KBM-7 (cell line): ENCODE measurements around the gene PDE11A.

ENCODE experiments used
- DNase-seq: peaks from one replicate; pipeline ENCODE4 v3.0.0-alpha.2; 2015
- in situ Hi-C: fragments of 300-500 bp; cut with MboI; formaldehyde crosslinking; loops from 2 replicates; pipeline ENCODE4 v1.14.3; 2020; ENCODE audit warnings: low sequenced_read_pairs, low pct_unique_long_range_greater_than_20kb, mixed read lengths

Gene PDE11A

DNA sequence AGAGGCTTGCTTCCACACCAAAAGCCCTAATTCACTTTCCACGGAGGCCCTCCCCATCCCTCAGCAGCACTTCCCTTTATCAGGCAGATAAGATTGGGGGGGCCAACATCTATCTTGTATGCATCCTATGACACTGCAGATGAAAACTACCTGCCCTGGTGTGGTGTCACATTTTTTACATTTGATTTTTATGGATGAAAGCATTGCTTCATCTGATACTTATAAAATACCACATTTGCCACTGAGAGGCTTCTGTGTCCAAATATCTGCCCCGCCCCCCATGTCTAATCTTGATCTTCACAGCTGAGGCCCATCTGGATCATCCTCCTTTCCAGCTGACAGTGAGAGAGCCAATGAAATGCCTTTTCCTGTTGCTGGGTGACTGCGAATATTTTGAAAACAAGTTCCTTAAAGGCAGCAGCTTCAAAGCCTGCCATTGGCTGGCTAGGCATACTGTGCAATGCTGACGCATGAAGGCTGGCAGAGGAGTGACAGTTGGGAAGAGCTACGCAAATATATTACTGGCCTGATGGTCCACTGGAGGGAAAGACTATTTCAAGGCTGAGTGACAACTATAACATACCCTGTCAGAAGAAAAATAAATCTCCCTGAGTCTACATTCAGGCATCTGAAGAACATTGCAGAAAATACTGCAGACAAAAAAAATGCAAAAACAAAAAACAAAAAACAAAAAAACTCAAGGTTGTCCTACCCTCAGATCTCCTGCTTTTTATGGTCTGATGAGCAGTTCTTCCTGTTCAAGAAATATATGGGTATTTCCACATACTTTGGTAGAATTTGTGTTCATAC is 318.7 kb downstream of the PDE11A start:
- peak; percentile 69 for DNase-seq
- in situ Hi-C loops: no loop called here

DNA sequence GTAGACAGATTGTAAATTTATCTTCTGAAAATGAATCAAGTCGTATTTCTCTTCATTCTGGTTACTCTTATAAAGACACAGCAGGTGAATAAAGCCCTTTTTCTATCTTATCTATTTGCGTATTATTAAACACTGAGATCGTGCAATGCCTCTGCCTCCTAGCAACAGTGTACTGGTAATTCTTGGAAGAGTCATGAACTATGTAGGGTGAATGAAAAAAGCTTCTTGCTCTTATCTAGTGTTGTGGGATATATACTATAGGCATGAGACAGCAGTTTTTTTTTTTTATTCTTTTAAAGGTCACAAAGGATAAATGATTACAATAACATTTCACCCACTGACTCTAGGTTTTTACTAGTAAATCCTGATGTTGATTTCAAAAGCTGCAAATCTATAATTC is 324.2 kb downstream of the PDE11A start:
- in situ Hi-C loops: loop anchor here (25.0 kb wide), 2 partner anchors 411 to 586 kb away; no protein-coding TSS in a partner anchor

DNA sequence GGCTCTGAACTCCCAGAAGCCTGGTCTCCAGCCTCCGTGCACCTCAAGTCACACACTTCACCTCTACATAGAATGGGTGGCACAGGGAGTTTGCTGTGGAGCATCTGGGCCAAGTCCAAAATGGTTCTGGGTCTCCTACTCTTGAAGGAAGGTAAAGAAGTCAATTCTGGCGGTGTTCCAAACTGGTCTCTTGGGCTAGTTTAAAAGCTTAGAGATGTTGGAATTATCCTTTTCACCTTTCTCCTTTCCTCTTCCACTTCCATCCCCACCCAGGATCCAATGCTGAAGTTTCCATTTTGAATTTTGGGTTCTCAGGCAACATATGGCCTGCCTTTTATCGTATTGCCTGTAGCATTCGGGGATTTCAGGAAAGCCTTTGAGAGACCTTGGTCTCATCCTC is 325.2 kb downstream of the PDE11A start:
- DNase-seq: no peak
- in situ Hi-C loops: loop anchor here (25.0 kb wide), 2 partner anchors 410 to 585 kb away; no protein-coding TSS in a partner anchor

More for the DNA sequence above, 324.2 kb downstream of the PDE11A start:
- no peak for DNase-seq

DNA sequence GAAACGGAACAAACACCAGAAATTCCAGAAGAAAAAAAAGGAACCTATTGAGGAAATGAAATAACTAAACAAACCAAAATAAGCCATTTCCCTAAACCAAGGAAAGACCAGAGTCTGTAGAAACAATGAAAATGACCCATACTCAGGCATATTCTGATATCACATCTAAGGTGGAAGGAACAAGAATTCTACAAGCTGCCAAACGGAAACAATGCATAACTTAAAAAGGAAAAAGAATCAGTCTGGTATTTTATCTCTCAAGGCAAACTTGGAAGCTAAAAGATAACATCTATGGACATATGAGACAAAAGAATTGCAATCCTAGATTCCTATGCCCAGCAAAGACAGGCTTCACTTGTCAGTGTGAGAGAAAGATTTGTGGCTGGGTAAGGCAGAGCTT is 326.2 kb downstream of the PDE11A start:
- in situ Hi-C loops: loop anchor here (25.0 kb wide), 2 partner anchors 409 to 584 kb away; no protein-coding TSS in a partner anchor
- DNase-seq: no peak

DNA sequence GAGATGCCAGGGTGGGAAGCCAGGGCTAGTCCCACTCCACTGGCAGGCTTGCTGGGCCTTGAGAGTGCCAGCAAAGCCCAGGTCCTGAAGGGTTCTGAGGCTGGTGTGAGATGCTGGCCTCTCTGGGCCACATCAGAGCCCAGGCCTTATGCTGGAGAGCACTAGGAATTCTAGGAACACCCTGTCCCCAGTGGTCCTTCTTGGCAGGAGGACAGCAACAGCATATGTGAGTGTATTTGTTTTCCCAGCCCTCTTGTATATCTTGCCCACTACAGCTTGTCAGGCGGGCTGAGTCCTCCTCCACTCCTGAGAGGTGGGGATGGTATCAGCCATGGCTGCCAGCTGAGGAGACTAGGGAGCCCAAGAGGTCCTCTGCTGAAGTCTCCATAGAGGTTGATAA is 327.0 kb downstream of the PDE11A start:
- no peak for DNase-seq
- in situ Hi-C loops: loop anchor here (25.0 kb wide), 2 partner anchors 408 to 583 kb away; no protein-coding TSS in a partner anchor

DNA sequence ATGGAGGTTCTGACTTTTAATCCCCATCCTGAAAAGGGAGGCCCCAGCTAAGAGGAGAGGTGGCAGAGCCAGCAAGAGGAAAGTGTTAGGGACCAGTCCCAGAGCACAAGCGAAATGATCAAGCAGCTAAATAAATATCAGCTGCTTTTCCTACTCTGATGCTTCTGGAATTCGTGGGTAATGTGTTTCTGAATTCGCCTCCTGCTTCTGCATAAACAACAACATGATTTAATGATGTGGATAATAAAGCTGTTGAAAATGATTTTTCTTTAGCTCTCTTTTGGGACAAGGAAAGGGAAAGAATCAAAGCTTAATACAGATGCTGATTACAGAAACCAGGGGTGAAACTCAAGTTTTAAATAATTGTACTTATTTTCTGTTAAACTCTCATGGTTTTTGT is 329.7 kb downstream of the PDE11A start:
- in situ Hi-C loops: loop anchor here (25.0 kb wide), 2 partner anchors 406 to 581 kb away; no protein-coding TSS in a partner anchor
- no peak for DNase-seq

DNA sequence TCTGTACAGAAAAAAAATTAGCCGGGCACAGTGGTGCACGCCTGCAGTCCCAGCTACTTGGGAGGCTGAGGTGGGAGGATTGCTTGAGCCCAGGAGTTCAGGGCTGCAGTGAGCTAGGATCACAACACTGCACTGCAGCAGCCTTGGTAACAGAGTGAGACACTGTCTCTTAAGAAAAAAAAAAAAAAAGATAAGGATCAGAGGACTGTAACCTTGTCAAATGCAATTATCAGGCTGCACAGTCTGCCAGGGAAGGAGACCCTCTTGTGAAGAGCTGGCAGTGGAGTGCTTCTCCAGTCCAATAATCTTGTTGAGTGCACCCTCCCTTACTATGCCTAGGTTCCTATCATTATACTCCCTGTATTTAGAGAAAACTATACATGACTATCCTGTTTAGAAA is 330.7 kb downstream of the PDE11A start:
- DNase-seq: no peak
- in situ Hi-C loops: loop anchor here (25.0 kb wide), 2 partner anchors 405 to 580 kb away; no protein-coding TSS in a partner anchor

DNA sequence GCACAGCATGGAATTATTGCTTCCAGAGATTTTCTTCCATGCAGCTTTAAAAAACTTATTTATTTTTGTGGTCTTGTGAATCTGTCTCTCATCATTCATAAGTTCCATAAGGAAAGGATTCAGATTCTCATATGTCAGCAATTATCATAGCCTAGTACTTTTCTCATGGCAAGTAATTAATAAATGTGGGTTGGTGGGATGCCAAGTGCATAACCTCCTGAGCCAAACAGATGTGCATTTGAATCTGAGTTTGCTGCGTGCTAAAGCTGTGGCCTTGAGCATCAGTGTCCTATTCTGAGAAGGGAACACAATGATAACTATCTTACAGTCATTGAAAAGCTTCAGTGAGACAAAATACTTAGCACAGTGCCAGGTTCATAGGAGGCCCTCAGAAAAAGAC is 331.9 kb downstream of the PDE11A start:
- in situ Hi-C loops: loop anchor here (25.0 kb wide), 2 partner anchors 403 to 578 kb away; no protein-coding TSS in a partner anchor
- DNase-seq: no peak

DNA sequence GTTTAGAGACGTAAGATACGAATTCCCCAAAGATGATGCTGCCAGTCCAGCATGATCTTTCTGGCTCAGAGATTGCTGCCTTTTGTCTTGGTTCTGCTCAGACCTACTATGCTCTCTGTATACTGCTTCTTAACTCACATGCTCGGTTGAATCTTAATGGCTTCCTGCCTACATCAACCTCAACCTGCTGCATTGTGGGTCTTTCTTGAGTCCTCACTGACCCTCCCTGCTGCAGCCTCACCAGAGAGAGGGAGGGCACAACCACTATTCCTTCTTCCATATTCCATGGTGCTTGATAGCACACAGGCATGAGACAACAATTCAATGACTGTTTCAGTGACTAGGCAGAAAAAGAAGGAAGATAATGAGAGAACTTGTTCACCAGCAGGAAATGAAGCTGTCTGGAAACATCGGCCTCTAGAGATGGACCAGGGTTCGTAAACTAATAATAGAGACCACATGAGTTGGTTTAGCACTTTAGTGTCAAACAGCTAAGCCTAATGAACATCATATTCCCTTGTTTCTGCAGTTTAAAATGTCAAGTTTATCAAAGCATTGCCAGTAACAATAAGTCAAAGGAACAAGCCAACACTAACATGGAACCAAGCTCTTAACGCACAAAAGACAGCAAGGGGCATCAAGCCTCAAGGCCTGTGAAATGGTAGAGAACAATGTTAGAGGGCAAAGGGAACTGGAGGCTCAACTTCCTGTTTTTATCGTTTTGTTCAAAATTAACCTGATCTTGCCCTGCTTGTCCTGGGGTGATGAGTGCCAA is 333.9 kb downstream of the PDE11A start:
- in situ Hi-C loops: loop anchor here (25.0 kb wide), 2 partner anchors 401 to 576 kb away; no protein-coding TSS in a partner anchor
- DNase-seq: peak; percentile 35

DNA sequence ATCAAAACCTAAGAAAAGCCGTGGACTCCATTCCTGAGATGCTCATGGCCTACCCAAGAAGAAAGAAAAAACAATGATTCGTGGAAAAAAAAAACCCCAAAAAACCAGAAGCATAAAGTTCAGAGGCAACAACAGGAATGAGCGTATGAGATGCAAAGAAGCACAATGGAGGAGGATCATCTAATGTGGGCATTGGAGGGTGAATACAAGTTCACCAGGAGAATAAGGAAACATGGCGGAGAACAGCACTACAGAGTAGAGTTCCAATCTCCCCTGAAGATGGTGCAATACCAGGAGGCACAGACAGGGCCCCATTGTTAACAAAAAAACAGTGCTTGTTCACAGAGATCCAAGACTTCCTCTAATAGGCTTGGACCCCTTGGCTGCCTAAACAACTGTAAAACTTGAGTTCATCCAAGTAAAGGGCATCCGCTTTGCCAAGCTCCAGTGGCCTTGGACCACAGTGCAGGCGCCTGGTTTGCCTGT is 337.2 kb downstream of the PDE11A start:
- no peak for DNase-seq
- in situ Hi-C loops: loop anchor here (25.0 kb wide), 2 partner anchors 398 to 573 kb away; no protein-coding TSS in a partner anchor

DNA sequence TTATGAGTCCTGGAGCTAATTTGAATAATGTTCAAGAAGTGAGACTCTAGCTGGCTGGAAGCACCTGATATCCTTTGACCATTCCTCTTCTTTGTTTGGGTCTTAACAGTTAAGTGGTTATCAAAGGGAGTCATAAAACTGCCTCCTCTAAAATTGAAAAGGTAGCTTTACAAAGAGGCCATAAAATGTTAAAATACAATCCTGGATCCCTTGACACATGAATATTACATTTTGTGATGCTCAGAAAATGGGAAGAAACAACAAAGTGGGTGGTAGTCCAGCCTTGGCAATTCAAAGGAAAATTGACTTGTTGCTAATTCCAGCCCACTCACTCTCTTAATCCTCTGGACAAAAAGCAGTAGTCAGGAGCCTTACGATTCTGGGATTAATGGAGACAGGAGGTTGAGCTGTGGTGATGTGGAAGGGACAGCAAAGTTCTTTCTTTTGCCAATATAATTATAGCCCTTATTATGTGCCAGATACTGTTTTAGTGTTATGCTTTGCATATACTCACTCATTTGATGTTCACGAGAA is 339.2 kb downstream of the PDE11A start:
- in situ Hi-C loops: loop anchor here (25.0 kb wide), 2 partner anchors 396 to 571 kb away; no protein-coding TSS in a partner anchor
- no peak for DNase-seq

DNA sequence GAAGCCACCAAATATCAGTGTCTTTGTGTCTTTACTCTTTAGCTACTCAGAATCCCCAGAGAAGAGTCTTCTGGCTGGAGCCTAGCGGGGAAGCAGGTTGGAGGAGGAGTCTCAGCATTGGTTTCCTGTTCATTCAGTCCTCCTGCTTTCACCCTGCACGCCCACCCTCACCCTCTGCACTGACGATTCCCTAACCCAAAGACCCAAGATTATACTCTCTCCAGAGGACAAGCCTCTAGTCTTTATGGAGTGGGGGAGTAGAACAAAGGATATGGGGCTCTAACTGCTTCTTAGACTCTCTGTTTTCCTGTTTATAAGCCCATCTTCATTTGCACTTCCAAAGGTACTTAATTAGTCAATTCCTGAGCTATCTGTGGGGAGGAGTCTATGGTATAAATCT is 341.2 kb downstream of the PDE11A start:
- no peak for DNase-seq
- in situ Hi-C loops: loop anchor here (25.0 kb wide), 2 partner anchors 394 to 569 kb away; no protein-coding TSS in a partner anchor

DNA sequence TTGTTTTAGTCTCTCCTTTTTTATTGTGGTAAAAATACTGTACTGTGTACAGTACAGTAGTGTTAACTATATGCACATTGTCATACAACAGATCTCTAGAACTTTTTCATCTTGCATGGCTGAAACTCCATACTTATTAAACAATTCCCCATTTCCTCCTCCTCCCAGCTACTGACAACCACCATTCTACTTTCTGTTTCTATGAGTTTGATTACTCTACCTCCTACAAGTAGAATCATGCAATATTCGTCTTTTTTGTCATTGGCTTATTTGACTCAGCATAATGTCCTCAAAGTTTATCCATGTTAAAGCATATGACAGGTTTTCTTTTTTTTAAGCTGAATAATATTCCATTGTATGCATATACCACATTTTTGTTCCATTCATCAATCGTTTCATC is 341.8 kb downstream of the PDE11A start:
- DNase-seq: no peak
- in situ Hi-C loops: loop anchor here (25.0 kb wide), 2 partner anchors 393 to 568 kb away; no protein-coding TSS in a partner anchor

DNA sequence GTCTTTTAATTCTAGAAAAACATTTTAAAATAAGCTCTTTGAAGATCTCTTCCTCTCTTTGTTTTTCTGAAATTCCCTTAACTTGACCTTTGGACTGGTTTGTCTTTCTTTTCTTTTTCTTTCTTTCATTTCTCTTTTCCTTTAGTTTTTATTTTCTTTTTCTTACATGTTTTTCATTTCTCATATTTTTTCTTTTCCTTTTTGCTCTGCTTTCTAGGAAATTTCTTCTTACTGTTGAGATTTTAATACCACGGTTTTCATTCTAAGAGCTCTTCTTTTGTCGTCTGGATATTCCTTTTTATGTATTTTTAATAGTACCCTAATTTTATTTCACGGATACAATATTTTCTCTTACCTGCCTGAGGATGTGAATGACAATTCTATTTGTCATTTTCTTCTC is 342.2 kb downstream of the PDE11A start:
- DNase-seq: no peak
- in situ Hi-C loops: loop anchor here (25.0 kb wide), 2 partner anchors 393 to 568 kb away; no protein-coding TSS in a partner anchor

DNA sequence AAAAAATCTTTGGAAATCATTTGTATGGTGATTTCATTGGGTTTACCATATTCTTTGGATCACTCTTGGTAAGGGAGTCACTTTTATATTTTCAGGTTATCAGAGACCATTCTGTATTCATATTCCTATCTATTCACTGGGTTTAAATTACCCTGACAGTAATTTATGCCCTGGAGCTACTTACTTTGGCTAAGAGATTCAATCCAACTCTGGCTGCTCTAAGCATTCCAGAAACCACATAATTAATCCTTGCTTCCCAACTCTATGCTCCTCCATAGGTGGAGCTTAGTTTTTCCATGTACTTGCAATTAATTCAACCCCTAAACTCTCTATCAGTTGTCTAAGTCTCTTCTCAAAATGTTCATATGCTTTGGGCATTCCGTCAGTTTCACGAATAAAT is 343.7 kb downstream of the PDE11A start:
- no peak for DNase-seq
- in situ Hi-C loops: loop anchor here (25.0 kb wide), 2 partner anchors 392 to 567 kb away; no protein-coding TSS in a partner anchor

DNA sequence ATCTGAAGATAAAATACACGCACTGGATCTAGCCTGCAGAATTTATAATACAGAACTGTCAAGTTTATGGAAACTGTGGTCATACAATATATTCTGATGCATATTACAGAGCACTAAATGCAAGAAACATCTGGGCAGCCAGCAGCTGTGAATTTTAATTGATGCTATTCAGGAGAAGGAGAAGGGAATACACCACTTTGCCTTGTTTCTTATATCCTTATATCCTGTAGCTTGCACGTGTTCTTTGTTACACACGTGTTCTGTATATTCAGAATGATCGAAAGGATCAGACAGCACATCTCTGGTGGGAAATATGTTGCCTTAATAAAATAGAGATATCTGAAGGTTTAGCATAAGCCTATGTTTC is 344.2 kb downstream of the PDE11A start:
- in situ Hi-C loops: loop anchor here (25.0 kb wide), 2 partner anchors 391 to 566 kb away; no protein-coding TSS in a partner anchor
- no peak for DNase-seq

DNA sequence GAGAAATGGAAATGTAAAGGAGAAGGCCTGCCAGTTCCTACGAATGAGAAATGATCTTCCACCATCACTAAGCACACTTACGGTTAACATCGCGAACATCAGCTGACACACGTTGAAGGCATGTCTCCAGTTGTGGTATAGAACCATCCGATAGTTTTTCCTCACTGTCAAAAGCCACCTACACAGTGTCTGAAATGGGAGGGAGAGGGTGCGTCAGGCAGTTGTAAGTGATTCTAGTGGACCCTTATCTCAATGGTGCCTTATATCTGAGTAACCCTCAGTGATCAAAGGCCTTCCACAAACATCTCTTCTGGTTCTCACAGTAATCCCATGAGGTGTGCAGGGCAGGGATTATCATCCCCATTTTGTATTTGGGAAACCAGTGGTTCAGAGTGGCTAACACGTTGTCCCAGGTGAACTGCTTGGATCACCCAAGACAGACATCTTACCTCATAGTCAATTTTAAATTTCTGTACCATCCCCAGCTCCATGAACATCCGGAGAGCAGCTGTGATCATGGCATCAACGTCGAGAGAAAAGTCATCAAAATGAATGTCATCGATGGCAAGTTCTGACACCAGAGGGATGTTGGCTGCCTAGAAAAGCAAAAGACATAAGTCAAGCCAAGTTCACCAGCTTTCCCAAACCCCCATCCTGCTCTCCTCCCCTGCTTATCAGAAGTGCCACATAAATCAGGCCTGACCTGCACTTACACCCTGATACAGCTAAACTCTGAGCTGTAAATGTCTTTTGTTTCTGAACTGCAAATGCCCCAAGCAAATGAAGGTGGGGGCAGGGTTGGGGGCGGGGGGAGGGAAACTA is 344.8 kb downstream of the PDE11A start:
- in situ Hi-C loops: loop anchor here (25.0 kb wide), 2 partner anchors 390 to 565 kb away; no protein-coding TSS in a partner anchor
- no peak for DNase-seq

DNA sequence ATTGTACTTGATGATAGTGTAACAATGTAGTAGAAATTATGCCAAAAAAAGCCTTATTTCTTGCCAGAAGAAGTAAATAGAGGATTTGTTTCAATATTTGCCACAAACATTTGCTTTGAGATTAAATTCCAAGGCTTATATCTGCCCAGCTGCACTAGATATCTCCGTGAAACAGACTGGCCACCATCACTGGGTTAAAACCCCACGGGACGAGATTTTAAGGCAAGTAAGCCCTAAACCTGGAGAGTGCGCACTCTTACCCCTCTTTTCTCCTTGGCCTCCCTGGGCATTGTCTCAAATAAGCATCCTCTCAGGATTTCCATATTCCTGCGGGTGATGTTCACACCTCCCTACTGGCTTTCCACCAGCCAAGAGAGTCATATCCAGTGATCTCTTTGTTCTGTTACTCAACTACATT is 345.6 kb downstream of the PDE11A start:
- no peak for DNase-seq
- in situ Hi-C loops: loop anchor here (25.0 kb wide), 2 partner anchors 390 to 565 kb away; no protein-coding TSS in a partner anchor
